ENCODE results near the gene ZNF8.
"Not testable (repeated sequence)": the region's sequence is repeated elsewhere in the genome, so short reads cannot be mapped to it uniquely, and the experiment has no call there.

Gene ZNF8

GRCh38 chr19:58338336-58338735, 59.6 kb downstream of the ZNF8 start:
- DNase-seq, result no peak

GRCh38 chr19:58338825-58339558, 60.2 kb downstream of the ZNF8 start:
- DNase-seq, result no peak

- DNase-seq, result no peak
Observed at GRCh38 chr19:58345558-58345957, 66.8 kb downstream of the ZNF8 start.

- DNase-seq, result peak; percentile 57
Observed at GRCh38 chr19:58346961-58347929, 68.5 kb downstream of the ZNF8 start.

GRCh38 chr19:58348080-58348479, 69.3 kb downstream of the ZNF8 start:
- not testable (repeated sequence) for DNase-seq

GRCh38 chr19:58349590-58349989, 70.8 kb downstream of the ZNF8 start:
- DNase-seq, result no peak

- DNase-seq, result no peak
Observed at GRCh38 chr19:58350001-58350861, 71.5 kb downstream of the ZNF8 start.

- DNase-seq, result no peak
Observed at GRCh38 chr19:58350871-58351557, 72.3 kb downstream of the ZNF8 start.

- no peak for DNase-seq
Observed at GRCh38 chr19:58351558-58351878, 72.8 kb downstream of the ZNF8 start.

GRCh38 chr19:58351990-58352755, 73.4 kb downstream of the ZNF8 start:
- DNase-seq, result no peak

Data from kidney glomerular epithelial cell (primary cell).